ENCODE measurements around the gene SLC39A6. TPM values are rescaled to one million over a fixed set of nuclear protein-coding genes. Genes with fewer than 3 reads are reported as not detected.
"Not testable (repeated sequence)": the region's sequence is repeated elsewhere in the genome, so short reads cannot be mapped to it uniquely, and the experiment has no call there.

The SLC39A6 gene
- total RNA-seq, 4 donors from 2014 or later: 42.6 to 52.8 (median 48.1) TPM

- H3K4me1 ChIP-seq: peaks cover 7 to 11% of the 10 kb centered on the region in 2 donors
- no peaks in the 10 kb centered on the region for H3K27me3 ChIP-seq
- H3K27ac ChIP-seq: peak overlapping the region; percentile 28 to 74 (median 37)
- intact Hi-C loops (cut with DNase I): no loop called here
- H3K9me3 ChIP-seq: no peaks in the 10 kb centered on the region
- 37 to 39% methylated on average over 6 of the region's 6 CpGs for WGBS, 2 donors
- no peak overlapping the region for H3K4me3 ChIP-seq (replicated peaks in 1 of 3)
- peak in 2 of 6 experiments; percentile 10 to 19 for TF ChIP-seq CTCF (IDR thresholded peaks at IDR 0.05)
- no peak for TF ChIP-seq POLR2A (IDR thresholded peaks at IDR 0.05)
- H3K36me3 ChIP-seq: no peaks in the 10 kb centered on the region
- peak; percentile 75 to 76 for DNase-seq
These were observed 53.1 kb downstream of the SLC39A6 start for GRCh38 chr18:36075862-36076587.

GRCh38 chr18:36074435-36074834 is 54.7 kb downstream of the SLC39A6 start:
- H3K4me3 ChIP-seq (replicated peaks in 1 of 3): no peak overlapping the region
- WGBS, 2 donors: 92 to 94% methylated on average over 4 of the region's 4 CpGs

GRCh38 chr18:36073676-36074075 is 55.5 kb downstream of the SLC39A6 start:
- intact Hi-C loops (cut with DNase I): loop anchor here (5.0 kb wide), 1 partner anchor 54 kb away; the partner anchor contains the start of genes ELP2 and SLC39A6
- Histone ChIP-seq H3K9me3 (no peaks in the 10 kb centered on the region), H3K4me3 (replicated peaks in 1 of 3) (no peak overlapping the region), H3K36me3 (no peaks in the 10 kb centered on the region), H3K4me1 (peaks cover 7 to 11% of the 10 kb centered on the region in 2 donors), H3K27ac (no peak overlapping the region), H3K27me3 (no peaks in the 10 kb centered on the region)
- DNase-seq: no peak
- 88 to 93% methylated on average over 1 of the region's 1 CpG for WGBS, 2 donors
- TF ChIP-seq POLR2A (IDR thresholded peaks at IDR 0.05): no peak
- TF ChIP-seq CTCF (IDR thresholded peaks at IDR 0.05): no peak

More at GRCh38 chr18:36074435-36074834, 54.7 kb downstream of the SLC39A6 start:
- H3K36me3 ChIP-seq: no peaks in the 10 kb centered on the region
- no peaks in the 10 kb centered on the region for H3K27me3 ChIP-seq
- no peaks in the 10 kb centered on the region for H3K9me3 ChIP-seq
- peaks cover 7 to 11% of the 10 kb centered on the region in 2 donors for H3K4me1 ChIP-seq
- H3K27ac ChIP-seq: no peak overlapping the region
- intact Hi-C loops (cut with DNase I): loop anchor here (5.0 kb wide), 1 partner anchor 53 kb away; the partner anchor contains the start of genes ELP2 and SLC39A6
- no peak for DNase-seq
- TF ChIP-seq CTCF (IDR thresholded peaks at IDR 0.05): no peak
- no peak for TF ChIP-seq POLR2A (IDR thresholded peaks at IDR 0.05)

- peaks cover 7 to 11% of the 10 kb centered on the region in 2 donors for H3K4me1 ChIP-seq
- H3K9me3 ChIP-seq; H3K4me3 ChIP-seq (replicated peaks in 1 of 3); H3K27ac ChIP-seq; H3K27me3 ChIP-seq; DNase-seq; H3K36me3 ChIP-seq: not testable (repeated sequence)
- WGBS, 2 donors: 95 to 98% methylated on average over 8 of the region's 8 CpGs
- intact Hi-C loops (cut with DNase I): loop anchor here (5.0 kb wide), 1 partner anchor 55 kb away; the partner anchor contains the start of genes ELP2 and SLC39A6
These were observed 56.7 kb downstream of the SLC39A6 start for GRCh38 chr18:36072406-36072805.

GRCh38 chr18:36067055-36067957 is 61.8 kb downstream of the SLC39A6 start, which contains the start of gene RPRD1A:
Gene RPRD1A, minus strand, starts transcription at chr18:36067559. Its CDS starts 155 bp downstream, at chr18:36067404.
- intact Hi-C loops (cut with DNase I): no loop called here
- no peaks in the 10 kb centered on the region for H3K9me3 ChIP-seq
- H3K4me3 ChIP-seq (replicated peaks in 1 of 3): peak within 1 kb of the TSS; percentile 85 to 93 (median 90)
- H3K4me1 ChIP-seq: peaks cover 12% of the 10 kb centered on the region in 2 donors
- peak in 1 of 2 donors; percentile 80 for TF ChIP-seq POLR2A (IDR thresholded peaks at IDR 0.05)
- peak in 1 of 6 experiments; percentile 27 for TF ChIP-seq CTCF (IDR thresholded peaks at IDR 0.05)
- 1% methylated on average over 20 to 45 of the region's 66 CpGs for whole genome bisulfite sequencing, 2 donors
- no peaks in the 10 kb centered on the region for H3K36me3 ChIP-seq
- no peaks in the 10 kb centered on the region for H3K27me3 ChIP-seq
- DNase-seq: peak; percentile 99
- peak within 1 kb of the TSS; percentile 45 to 92 (median 81) for H3K27ac ChIP-seq
